ENCODE data around the gene VEPH1.

DNA sequence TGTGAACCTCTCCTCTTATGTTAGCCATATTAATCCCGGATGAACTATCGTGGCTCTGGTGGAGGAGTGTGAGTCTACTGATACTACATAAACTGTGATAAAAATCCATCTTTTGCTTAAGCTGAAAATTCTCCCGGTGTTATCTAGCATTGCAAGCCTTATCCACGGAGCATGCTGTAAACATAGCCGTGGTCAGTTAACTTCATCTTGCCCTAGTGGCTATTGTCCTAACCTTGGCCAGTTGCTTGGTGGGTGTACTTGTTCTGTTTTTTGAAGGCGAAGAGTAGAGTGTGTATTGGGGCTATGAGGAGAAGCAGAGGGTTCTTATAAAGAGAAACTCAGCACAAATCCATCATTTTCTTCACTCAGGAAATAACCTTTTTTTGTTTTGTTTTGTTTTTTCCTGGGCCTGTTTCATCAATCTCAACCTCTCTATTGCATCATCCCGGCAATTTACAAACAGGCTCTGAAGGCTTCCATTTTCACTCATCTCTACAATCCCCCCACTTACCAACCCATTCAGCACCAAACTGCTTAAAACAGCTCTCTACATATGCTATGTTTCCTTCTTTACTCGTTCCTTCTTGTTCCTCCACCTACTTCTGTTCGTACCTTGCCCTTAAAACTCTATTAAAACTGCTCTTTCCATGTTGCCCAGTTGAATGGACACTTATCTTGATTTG lies 202.1 kb downstream of the VEPH1 start:
- TF ChIP-seq, protein P1, sequence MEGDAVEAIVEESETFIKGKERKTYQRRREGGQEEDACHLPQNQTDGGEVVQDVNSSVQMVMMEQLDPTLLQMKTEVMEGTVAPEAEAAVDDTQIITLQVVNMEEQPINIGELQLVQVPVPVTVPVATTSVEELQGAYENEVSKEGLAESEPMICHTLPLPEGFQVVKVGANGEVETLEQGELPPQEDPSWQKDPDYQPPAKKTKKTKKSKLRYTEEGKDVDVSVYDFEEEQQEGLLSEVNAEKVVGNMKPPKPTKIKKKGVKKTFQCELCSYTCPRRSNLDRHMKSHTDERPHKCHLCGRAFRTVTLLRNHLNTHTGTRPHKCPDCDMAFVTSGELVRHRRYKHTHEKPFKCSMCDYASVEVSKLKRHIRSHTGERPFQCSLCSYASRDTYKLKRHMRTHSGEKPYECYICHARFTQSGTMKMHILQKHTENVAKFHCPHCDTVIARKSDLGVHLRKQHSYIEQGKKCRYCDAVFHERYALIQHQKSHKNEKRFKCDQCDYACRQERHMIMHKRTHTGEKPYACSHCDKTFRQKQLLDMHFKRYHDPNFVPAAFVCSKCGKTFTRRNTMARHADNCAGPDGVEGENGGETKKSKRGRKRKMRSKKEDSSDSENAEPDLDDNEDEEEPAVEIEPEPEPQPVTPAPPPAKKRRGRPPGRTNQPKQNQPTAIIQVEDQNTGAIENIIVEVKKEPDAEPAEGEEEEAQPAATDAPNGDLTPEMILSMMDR (optimal IDR thresholded peaks at IDR 0.05 in 1 of 3, IDR thresholded peaks at IDR 0.05 in 1 of 3, conservative IDR thresholded peaks at IDR 0.05 in 1 of 3; ENCODE audit: extremely low read depth in 1 of 3, insufficient read depth in 2 of 3, low read length in 3 of 3): no peak
- no peak for TF ChIP-seq EZH2 (IDR thresholded peaks at IDR 0.05; ENCODE audit: low read length)
